Stimulated activated CD8-positive, alpha-beta memory T cell treated with anti-CD3 and anti-CD28 coated beads, Interleukin-15, amount 100 ng/mL, for 1 hour (primary cell): ENCODE data around the gene PAQR5.
A peak's percentile ranks its signal among the peaks of the same experiment; 100 is the strongest.

Source experiments
- DNase-seq: peaks from one replicate; pipeline ENCODE4 v3.0.0-alpha.2; 2020; ENCODE audit warnings: low read depth

PAQR5 gene

GRCh38 chr15:69392352-69392751 lies 93.6 kb downstream of the PAQR5 start:
- no peak for DNase-seq

DNA sequence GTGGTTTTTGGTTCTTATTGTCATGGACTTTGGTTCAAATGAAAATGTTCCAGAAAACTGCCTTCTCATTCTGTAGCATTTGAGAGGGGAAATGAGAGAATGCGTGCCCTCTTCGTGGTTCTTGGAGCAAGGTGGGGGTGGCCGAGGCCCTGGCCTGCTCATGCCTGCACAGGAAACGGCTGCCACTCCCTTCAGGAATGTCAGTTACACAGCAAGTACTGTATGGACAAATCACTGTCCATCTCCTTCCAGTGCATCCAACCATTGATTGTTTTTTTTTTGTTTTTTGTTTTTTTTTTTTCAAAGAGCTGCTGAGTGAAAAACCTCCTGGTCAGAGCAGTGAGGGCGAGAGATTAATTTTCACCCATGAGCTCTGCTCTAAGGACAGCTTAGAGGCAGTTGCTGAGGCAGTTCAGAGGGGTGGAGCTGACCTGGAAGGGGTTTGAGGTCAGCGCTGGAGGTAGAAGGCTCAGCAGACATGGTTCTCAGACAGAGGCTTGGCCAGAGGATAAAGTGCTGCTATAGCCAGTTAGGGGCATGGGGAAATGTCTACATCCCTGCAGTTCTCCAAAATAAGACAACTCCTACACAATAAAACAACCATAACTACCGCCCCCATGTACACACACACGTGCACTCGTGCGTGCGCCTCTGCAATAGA lies 95.2 kb downstream of the PAQR5 start:
- DNase-seq, result no peak

GRCh38 chr15:69394556-69395282 lies 96.0 kb downstream of the PAQR5 start:
- peak; percentile 77 for DNase-seq

GRCh38 chr15:69395460-69395859 lies 96.7 kb downstream of the PAQR5 start:
- no peak for DNase-seq

DNA sequence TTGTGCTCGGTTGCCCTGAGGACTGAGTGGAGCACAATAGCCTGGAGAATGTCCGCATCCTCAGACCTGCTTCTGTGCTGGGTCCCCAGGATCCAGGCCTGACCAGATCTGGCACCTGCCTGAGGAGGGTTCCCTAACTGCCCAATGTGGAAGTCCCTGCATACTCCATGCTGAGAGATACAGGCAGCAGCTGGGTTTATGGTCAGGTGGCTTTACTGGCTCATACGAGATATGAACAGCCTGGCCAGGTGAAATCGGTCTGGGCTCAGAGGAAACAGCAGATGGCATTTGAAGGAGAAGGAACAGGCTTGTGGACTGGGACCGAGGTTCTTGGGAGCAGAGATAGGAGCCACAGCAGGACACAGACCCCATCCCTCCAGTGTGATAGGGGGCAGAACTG lies 97.3 kb downstream of the PAQR5 start:
- DNase-seq, result no peak

DNA sequence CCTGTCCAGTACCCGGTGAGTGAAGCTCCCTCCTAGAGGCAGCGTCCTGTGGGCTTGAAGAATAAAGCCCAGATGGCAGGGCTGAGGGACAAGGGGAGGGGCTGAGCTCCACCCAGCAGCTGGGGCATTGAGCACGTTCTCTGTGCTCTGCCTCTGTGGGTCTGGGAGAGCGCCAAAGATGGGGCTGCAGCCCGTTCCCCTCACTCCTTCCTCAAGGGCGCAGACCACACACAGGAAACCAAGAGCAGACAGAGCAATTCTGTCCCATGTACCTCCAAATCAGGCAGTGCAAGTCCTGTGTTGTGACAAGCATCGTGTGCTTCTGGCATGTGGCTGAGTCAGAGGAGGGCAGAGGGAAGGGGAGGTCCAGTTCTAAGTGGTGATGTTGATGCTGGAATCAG lies 99.8 kb downstream of the PAQR5 start:
- no peak for DNase-seq

GRCh38 chr15:69400850-69401249 lies 102.1 kb downstream of the PAQR5 start:
- DNase-seq, result no peak

GRCh38 chr15:69402816-69403215 lies 104.1 kb downstream of the PAQR5 start:
- no peak for DNase-seq

GRCh38 chr15:69403594-69403993 lies 104.9 kb downstream of the PAQR5 start:
- no peak for DNase-seq

GRCh38 chr15:69405110-69405509 lies 106.4 kb downstream of the PAQR5 start:
- DNase-seq, result no peak

- DNase-seq, result no peak
Measured at GRCh38 chr15:69407719-69408400, 109.1 kb downstream of the PAQR5 start.

GRCh38 chr15:69408841-69409240 lies 110.1 kb downstream of the PAQR5 start:
- no peak for DNase-seq

GRCh38 chr15:69410248-69410874 lies 111.6 kb downstream of the PAQR5 start:
- DNase-seq, result no peak

- DNase-seq, result no peak
Measured at GRCh38 chr15:69412274-69412673, 113.6 kb downstream of the PAQR5 start.

DNA sequence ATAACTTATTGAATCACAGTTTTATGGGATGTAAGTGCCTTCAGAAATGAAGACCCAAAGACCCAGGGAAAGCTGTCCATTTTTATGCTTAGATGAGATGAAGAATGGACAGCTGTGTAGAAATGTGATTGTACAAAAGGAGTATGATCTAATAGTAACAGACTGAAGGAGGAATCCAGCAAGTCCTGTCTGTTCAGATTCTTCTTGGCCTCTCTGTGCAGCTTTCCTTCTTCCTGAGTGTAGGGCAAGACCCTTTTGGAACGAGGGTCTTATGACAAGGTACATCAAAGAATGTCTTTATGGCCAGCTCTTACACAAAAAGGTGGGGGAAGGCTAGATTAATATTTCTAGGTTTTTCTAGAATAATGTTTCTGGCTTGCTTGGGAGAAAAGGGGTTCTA lies 114.0 kb downstream of the PAQR5 start:
- DNase-seq, result no peak

GRCh38 chr15:69413822-69414700 lies 115.3 kb downstream of the PAQR5 start, which contains the start of gene KIF23:
KIF23 (plus strand) TSS chr15:69414349; CDS start chr15:69414466, 117 bp downstream.
- DNase-seq, result peak; percentile 87

DNA sequence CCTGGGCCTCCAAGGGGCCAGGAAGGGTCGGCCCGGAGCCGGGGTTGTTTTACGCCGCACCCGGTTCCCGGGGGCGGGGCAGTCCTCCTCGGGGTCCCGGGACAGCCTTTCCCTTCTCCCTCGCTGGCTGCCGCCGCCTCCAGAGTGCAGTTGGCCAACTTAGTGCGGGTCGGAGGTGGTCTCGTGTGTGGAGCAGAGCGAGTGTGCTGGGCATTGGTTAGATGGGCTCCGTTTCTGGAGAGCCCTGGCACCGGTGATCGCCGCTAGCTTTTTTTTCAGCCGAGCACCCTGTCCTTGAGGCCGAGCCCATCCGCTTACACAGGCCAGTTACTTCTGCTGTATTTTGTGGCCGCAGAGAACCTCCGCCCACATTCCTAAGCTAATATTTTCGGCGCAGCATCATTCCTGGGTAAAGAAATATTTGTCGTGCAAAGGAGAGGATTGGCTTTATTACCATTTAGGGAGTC lies 116.0 kb downstream of the PAQR5 start:
- no peak for DNase-seq

DNA sequence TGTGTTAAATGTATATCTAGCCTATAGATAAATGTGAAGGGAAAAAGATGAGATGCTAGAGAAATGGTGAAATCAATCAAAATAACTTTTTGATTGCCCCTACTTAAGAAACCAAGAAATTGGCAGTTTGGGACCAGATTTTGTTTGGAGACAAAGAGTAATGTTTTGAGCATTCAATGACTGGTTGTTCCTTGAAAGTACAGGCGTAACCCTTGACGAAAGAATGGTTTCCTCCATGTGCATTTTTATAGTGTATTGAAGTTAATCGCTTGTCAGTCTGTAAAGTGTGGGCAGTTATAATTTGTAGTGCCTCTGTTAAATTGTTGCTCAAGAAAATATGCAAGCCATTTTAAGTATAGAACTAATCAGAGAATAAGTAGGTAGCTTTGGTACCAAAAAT lies 116.7 kb downstream of the PAQR5 start:
- no peak for DNase-seq

GRCh38 chr15:69417581-69417980 lies 118.9 kb downstream of the PAQR5 start:
- no peak for DNase-seq

- DNase-seq, result no peak
Measured at GRCh38 chr15:69421498-69421897, 122.8 kb downstream of the PAQR5 start.

DNA sequence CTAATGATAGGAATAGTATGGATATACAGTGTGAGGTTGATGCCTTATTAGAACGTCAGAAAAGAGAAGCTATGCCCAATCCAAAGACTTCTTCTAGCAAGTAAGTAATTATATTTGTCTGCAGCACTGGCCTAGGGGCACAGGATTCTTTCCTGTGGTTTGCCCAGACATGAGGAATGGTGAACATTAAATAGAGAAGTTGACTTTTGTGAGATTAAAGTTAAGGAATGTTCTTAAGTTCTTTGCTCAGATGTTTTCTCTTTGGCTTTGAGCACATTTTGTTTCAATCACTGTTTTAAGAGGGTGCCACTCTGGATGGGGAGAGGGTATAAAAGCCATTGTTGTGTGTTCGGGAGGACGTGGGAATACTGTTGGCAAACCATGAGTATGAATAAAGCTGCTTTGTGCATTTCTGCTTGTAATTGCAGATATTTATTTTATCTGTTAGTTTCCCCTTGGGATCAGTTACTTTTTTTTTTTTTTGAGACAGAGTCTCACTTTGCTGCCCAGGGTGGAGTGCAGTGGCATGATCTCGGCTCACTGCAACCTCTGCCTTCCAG lies 123.7 kb downstream of the PAQR5 start:
- no peak for DNase-seq
